Omental fat pad (tissue), 4 donors: ENCODE measurements around the gene IL18R1. TPM values are rescaled to one million over a fixed set of nuclear protein-coding genes. Genes with fewer than 3 reads are reported as not detected.

ENCODE experiments used
- ATAC-seq: fragments of 150-250 bp; one replicate; pipeline ENCODE4 v1.9.1; 2016; ENCODE audit warnings: mild to moderate bottlenecking, moderate library complexity; ENCODE audit not compliant: low FRiP score
- DNase-seq: peaks from one replicate; pipeline ENCODE4 v3.0.0-alpha.2; 2019; ENCODE audit warnings: low spot score
- total RNA-seq, 4 donors: library from RNA; depleted of rRNA; stranded (reverse); fragments of >200 nt; gene quantifications; one replicate each; pipeline ENCODE4 v1.1.0, GENCODE V29; 2016
- TF ChIP-seq, protein P1 (sequence below), 3 donors: fragments of 450-650 bp; IDR thresholded peaks; one replicate each; pipeline ENCODE4 v1.5.1; 2016 to 2017; ENCODE audit warnings: antibody characterized with exemption in 3 of 3, mild to moderate bottlenecking in 3 of 3, moderate library complexity in 2 of 3

Gene IL18R1
- total RNA-seq, 4 donors from 2014 or later, result 5.8 to 51.9 (median 24.4) TPM

- DNase-seq (no peak), ATAC-seq (no peak)
- TF ChIP-seq, protein P1, sequence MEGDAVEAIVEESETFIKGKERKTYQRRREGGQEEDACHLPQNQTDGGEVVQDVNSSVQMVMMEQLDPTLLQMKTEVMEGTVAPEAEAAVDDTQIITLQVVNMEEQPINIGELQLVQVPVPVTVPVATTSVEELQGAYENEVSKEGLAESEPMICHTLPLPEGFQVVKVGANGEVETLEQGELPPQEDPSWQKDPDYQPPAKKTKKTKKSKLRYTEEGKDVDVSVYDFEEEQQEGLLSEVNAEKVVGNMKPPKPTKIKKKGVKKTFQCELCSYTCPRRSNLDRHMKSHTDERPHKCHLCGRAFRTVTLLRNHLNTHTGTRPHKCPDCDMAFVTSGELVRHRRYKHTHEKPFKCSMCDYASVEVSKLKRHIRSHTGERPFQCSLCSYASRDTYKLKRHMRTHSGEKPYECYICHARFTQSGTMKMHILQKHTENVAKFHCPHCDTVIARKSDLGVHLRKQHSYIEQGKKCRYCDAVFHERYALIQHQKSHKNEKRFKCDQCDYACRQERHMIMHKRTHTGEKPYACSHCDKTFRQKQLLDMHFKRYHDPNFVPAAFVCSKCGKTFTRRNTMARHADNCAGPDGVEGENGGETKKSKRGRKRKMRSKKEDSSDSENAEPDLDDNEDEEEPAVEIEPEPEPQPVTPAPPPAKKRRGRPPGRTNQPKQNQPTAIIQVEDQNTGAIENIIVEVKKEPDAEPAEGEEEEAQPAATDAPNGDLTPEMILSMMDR (IDR thresholded peaks at IDR 0.05), result no peak
Observed at GRCh38 chr2:102399499-102400141, 44.0 kb downstream of the IL18R1 start.

DNA sequence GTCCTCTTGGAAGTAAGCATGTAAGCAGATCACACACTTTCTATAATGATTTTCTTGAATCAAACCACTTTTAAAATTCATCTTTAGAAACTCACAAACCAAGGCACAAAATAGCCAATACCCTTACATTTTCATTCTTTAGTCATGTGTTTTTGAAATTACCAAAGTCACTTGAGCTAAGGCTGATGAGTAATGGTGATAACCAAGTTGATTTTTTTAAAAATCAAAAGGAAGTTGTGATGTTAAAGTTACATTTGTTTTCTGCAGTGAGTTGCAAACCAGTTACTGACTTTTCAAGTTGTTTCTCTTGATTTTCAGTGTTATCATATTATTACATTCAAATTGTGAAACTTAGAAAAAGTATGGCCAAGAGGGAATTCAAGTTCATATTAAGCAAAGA, 45.9 kb downstream of the IL18R1 start:
- no peak for DNase-seq
- TF ChIP-seq, protein P1 (IDR thresholded peaks at IDR 0.05), result no peak
- no peak for ATAC-seq

- ATAC-seq (no peak), DNase-seq (no peak)
- TF ChIP-seq, protein P1 (IDR thresholded peaks at IDR 0.05), result no peak
Observed at GRCh38 chr2:102401865-102402264, 46.3 kb downstream of the IL18R1 start.

DNA sequence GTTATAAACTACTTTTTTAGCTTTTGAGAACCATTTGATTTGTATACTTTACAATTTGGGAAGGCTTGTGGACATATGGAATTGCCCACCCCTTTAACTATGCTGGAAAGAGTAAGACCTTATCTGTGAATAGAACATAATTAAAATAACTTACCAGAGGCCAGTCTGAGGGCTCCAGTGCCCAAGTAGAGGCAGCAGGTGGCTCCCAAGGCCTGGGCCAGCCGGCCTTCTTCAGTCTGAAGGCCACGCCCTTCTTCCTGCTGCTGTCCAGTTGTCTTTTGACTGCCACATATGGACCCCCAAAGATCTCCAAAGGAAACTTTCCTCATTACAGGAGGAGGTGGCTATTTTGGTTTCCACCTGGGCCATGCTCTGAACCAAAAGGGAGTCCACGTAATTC, 55.4 kb downstream of the IL18R1 start:
- TF ChIP-seq, protein P1 (IDR thresholded peaks at IDR 0.05), result no peak
- no peak for ATAC-seq
- DNase-seq, result no peak

DNA sequence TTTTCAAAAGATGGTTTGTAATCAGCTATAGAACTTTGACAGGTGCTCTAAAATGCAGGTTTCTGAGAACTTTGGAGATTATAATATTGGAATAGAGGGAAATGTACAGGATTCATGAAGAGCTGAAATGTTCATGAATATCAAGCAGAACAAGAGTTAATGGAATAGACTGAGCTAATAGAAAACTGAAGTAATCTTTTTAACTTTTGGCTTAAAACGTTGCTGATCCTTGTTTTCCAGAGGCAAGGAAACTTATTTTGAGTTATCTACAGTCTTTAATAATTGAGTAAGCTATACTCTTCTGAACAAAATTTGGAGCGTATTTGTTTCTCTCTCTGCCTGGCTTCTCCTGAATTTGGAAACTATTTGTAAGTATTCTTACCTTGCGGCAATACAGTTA, 56.6 kb downstream of the IL18R1 start:
- DNase-seq (no peak), ATAC-seq (no peak)
- TF ChIP-seq, protein P1 (IDR thresholded peaks at IDR 0.05), result no peak

- no peak for ATAC-seq
- TF ChIP-seq, protein P1 (IDR thresholded peaks at IDR 0.05), result no peak
- DNase-seq, result no peak
Observed at GRCh38 chr2:102417946-102418345, 62.4 kb downstream of the IL18R1 start.

- TF ChIP-seq, protein P1 (IDR thresholded peaks at IDR 0.05), result no peak
- no peak for ATAC-seq
- DNase-seq, result no peak
Observed at GRCh38 chr2:102418421-102418961, 62.9 kb downstream of the IL18R1 start.
